ENCODE results near the gene TECR. TPM values are rescaled to one million over a fixed set of nuclear protein-coding genes. Genes with fewer than 3 reads are reported as not detected.

The TECR gene
- total RNA-seq, 1 experiment from 2014 or later = 164 TPM

DNA sequence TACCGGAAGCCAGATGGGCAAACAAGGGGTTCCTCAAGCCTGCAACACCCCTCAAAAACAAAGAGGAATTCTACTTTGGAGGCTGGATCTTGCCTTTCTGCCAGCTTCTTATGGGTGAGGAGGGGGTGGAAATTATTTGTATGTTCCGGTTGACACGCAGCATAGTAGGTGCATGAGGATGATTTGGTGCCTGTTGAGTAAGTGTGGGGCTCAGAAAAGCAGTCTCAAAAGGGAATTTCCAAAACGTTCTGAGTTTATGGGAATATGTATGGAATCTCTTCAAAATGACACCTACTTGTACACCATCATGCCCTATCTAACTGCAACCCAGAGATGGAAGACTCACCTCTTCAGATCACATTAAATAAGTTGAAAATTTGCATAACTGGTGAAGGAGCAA, 3.0 kb upstream of the TECR start:
- peaks cover 2% of the 10 kb centered on the region for H3K79me1 ChIP-seq (ENCODE audit: insufficient read depth, low read depth, low read length, poor library complexity, severe bottlenecking)
- H3K9me3 Mint-ChIP-seq = no peaks in the 10 kb centered on the region
- no peak overlapping the region for H2AFZ ChIP-seq (ENCODE audit: low read length)
- H3K4me3 Mint-ChIP-seq = no peak overlapping the region
- no peak overlapping the region; the same call in 1 of the 2 replicates for H3K14ac ChIP-seq (ENCODE audit: insufficient read depth, low read length)
- H2BK20ac ChIP-seq (ENCODE audit: low read depth, low read length, poor library complexity, severe bottlenecking) = no peak overlapping the region
- peaks cover 14 to 19% of the 10 kb centered on the region in 2 experiments for H3K4me1 Mint-ChIP-seq
- no peak overlapping the region for H4K91ac ChIP-seq (ENCODE audit: insufficient read length, low read depth, low read length)
- no peak overlapping the region for H2AK5ac ChIP-seq (ENCODE audit: insufficient read length, low read length)
- H3K27ac ChIP-seq (ENCODE audit: insufficient read length, low read depth, low read length) = no peak overlapping the region
- no peak overlapping the region for H3K23ac ChIP-seq (ENCODE audit: insufficient read length, low read depth, low read length)
- TF ChIP-seq, protein P1, sequence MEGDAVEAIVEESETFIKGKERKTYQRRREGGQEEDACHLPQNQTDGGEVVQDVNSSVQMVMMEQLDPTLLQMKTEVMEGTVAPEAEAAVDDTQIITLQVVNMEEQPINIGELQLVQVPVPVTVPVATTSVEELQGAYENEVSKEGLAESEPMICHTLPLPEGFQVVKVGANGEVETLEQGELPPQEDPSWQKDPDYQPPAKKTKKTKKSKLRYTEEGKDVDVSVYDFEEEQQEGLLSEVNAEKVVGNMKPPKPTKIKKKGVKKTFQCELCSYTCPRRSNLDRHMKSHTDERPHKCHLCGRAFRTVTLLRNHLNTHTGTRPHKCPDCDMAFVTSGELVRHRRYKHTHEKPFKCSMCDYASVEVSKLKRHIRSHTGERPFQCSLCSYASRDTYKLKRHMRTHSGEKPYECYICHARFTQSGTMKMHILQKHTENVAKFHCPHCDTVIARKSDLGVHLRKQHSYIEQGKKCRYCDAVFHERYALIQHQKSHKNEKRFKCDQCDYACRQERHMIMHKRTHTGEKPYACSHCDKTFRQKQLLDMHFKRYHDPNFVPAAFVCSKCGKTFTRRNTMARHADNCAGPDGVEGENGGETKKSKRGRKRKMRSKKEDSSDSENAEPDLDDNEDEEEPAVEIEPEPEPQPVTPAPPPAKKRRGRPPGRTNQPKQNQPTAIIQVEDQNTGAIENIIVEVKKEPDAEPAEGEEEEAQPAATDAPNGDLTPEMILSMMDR (conservative IDR thresholded peaks at IDR 0.05) = no peak
- no peak overlapping the region for H3K18ac ChIP-seq (ENCODE audit: insufficient read length, low read depth, low read length)
- H2BK12ac ChIP-seq (ENCODE audit: insufficient read length, low read depth, low read length) = no peak overlapping the region
- H3K4me2 ChIP-seq (ENCODE audit: insufficient read depth, insufficient read length, low read length) = no peak overlapping the region
- no peak overlapping the region for H2BK5ac ChIP-seq (ENCODE audit: insufficient read length, low read length)
- H3K4ac ChIP-seq (ENCODE audit: low read depth, low read length) = no peak overlapping the region
- H4K20me1 ChIP-seq (ENCODE audit: control insufficient read depth, insufficient read depth, insufficient read length) = no peaks in the 10 kb centered on the region
- no peak overlapping the region for H3K9ac ChIP-seq (ENCODE audit: extremely low read depth, insufficient read length, low read length)
- no peaks in the 10 kb centered on the region for H3K4me1 ChIP-seq (ENCODE audit: insufficient read depth, low read length)
- no peak overlapping the region for H4K8ac ChIP-seq (replicated peaks; ENCODE audit: insufficient read length, low read depth, low read length)
- peaks cover 5% of the 10 kb centered on the region; the same call in 1 of the 2 replicates for H3K79me2 ChIP-seq (ENCODE audit: insufficient read depth, low read length)
- H3K27me3 ChIP-seq (ENCODE audit: insufficient read depth, low read length) = no peaks in the 10 kb centered on the region
- WGBS (ENCODE audit: extremely low coverage, insufficient read length, low lambda C conversion rate) = no CpG with 5 or more reads among the region's 4 CpGs
- no peaks in the 10 kb centered on the region for H3K27me3 Mint-ChIP-seq (ENCODE audit: low read depth)
- no peak overlapping the region for H2BK15ac ChIP-seq (ENCODE audit: low read depth, low read length)
- no peak for DNase-seq
- H3K56ac ChIP-seq (ENCODE audit: insufficient read length, low read depth, low read length) = no peak overlapping the region
- H3K27ac Mint-ChIP-seq = no peak overlapping the region; a peak in 1 of 7 replicates
- no peak overlapping the region for H4K5ac ChIP-seq (ENCODE audit: insufficient read length, low read depth, low read length)
- H2BK120ac ChIP-seq (ENCODE audit: low read depth, low read length, poor library complexity, severe bottlenecking) = no peak overlapping the region
- H3K36me3 Mint-ChIP-seq (ENCODE audit: insufficient read depth in 1 of 3, low read depth in 3 of 3) = peaks cover 0 to 2% (median 0%) of the 10 kb centered on the region in 3 experiments; a peak in 1 of 7 replicates
- H3T11ph ChIP-seq (ENCODE audit: low read length) = no peak overlapping the region
- peaks cover 3% of the 10 kb centered on the region for H3K23me2 ChIP-seq (ENCODE audit: insufficient read length, low read depth, low read length, poor library complexity, severe bottlenecking)
- no peaks in the 10 kb centered on the region for H3K9me3 ChIP-seq (ENCODE audit: control insufficient read depth, low read depth, low read length)

Measured in H9 (cell line).